ENCODE results near the gene EME1. TPM values are rescaled to one million over a fixed set of nuclear protein-coding genes. Genes with fewer than 3 reads are reported as not detected.

Gene EME1
- total and polyA plus RNA-seq, 2 of the 13 experiments (the other 11 are each of a cell fraction or from before 2014, with no cell fraction given), result 20.7 to 24.6 TPM

GRCh38 chr17:50372758-50373556, at the start of gene EME1, which contains the start of gene MRPL27 (continued):
- 0 out of 2 replicates have a peak, but pooled peaks have one; percentile 65 for TF ChIP-seq ZNF264 (CRISPR knock-in tag; IDR thresholded peaks at IDR 0.05)
- peak; percentile 97 for TF ChIP-seq KDM5A (IDR thresholded peaks at IDR 0.05; ENCODE audit: borderline replicate concordance, low read length)
- TF ChIP-seq RAD21 (CRISPR knock-in tag; IDR thresholded peaks at IDR 0.05), result peak; percentile 56; the same call in 1 of the 2 replicates
- peak; percentile 74; the same call in 1 of the 2 replicates for TF ChIP-seq RFXAP (CRISPR knock-in tag; IDR thresholded peaks at IDR 0.05; ENCODE audit: borderline replicate concordance)
- TF ChIP-seq GPBP1L1 (CRISPR knock-in tag; IDR thresholded peaks at IDR 0.05), result no peak
- TF ChIP-seq PTBP1 (IDR thresholded peaks at IDR 0.05; ENCODE audit: low read depth, low read length, poor library complexity, severe bottlenecking), result peak; percentile 71
- TF ChIP-seq ZBTB39 (CRISPR knock-in tag; IDR thresholded peaks at IDR 0.05), result no peak; the same call in 1 of the 2 replicates
- TF ChIP-seq ATF6 (CRISPR knock-in tag; conservative IDR thresholded peaks at IDR 0.05), result no peak; the same call in 1 of the 2 replicates
- TF ChIP-seq KLF6 (CRISPR knock-in tag; IDR thresholded peaks at IDR 0.05), result peak; percentile 93
- TF ChIP-seq ZBTB44 (CRISPR knock-in tag; IDR thresholded peaks at IDR 0.05), result no peak
- no peak for TF ChIP-seq ZNF577 (CRISPR knock-in tag; IDR thresholded peaks at IDR 0.05; ENCODE audit: borderline replicate concordance, low read depth)
- TF ChIP-seq ZNF207 (IDR thresholded peaks at IDR 0.05; ENCODE audit: borderline replicate concordance), result peak; percentile 97; the same call in 1 of the 2 replicates
- no peak for TF ChIP-seq MTA3 (CRISPR knock-in tag; IDR thresholded peaks at IDR 0.05)
- TF ChIP-seq CEBPZ (IDR thresholded peaks at IDR 0.05; ENCODE audit: low read length), result no peak
- no peak for TF ChIP-seq MLLT10 (CRISPR knock-in tag; IDR thresholded peaks at IDR 0.05)
- TF ChIP-seq DMAP1 (CRISPR knock-in tag; IDR thresholded peaks at IDR 0.05), result peak; percentile 100
- TF ChIP-seq FIP1L1 (IDR thresholded peaks at IDR 0.05; ENCODE audit: borderline replicate concordance, insufficient read depth, low read depth, low read length), result no peak; the same call in 1 of the 2 replicates
- TF ChIP-seq REPIN1 (CRISPR knock-in tag; IDR thresholded peaks at IDR 0.05; ENCODE audit: borderline replicate concordance, low read depth), result peak; percentile 97
